ENCODE measurements around the gene ZBTB20. TPM values are rescaled to one million over a fixed set of nuclear protein-coding genes. Genes with fewer than 3 reads are reported as not detected.

Gene ZBTB20
- total RNA-seq, 1 experiment from 2014 or later = 10.7 TPM

DNA sequence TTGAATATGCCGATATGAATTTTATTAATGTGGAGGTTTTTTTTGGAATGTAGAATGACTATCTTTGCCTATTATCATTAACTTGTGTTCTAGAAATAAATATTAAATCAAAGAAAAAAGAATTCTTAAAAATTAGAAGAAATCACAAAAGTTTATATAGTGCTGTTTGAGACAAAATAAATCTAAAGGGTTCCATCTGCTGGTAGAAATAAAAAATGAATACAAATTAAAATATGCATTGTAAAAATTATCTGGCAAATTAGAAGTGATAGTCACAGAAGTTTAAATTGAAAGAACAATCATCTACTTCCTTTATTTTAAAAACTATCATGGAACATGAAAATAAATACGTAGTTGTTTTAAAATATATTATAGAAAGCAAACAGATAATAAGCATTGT, 22.7 kb upstream of the ZBTB20 start:
- Mint-ChIP-seq H3K27ac (ENCODE audit: low read depth, unreplicated experiment) (no peak overlapping the region), H3K36me3 (ENCODE audit: insufficient read depth, unreplicated experiment) (no peaks in the 10 kb centered on the region), H3K4me1 (ENCODE audit: insufficient read depth, unreplicated experiment) (no peaks in the 10 kb centered on the region), H3K9me3 (ENCODE audit: unreplicated experiment) (no peaks in the 10 kb centered on the region), H3K4me3 (ENCODE audit: unreplicated experiment) (no peak overlapping the region), H3K27me3 (ENCODE audit: insufficient read depth, unreplicated experiment) (no peaks in the 10 kb centered on the region)
- BruUV-seq (replicated peaks) = no TSS peak
- intact Hi-C loops (cut with micrococcal nuclease) = loop anchor here (1.0 to 5.0 kb wide), 5 partner anchors 78 to 808 kb away; no protein-coding TSS in a partner anchor
- DNase-seq (ENCODE audit: unreplicated experiment) = no peak
- POLR2A ChIA-PET = interaction anchor here (0.6 kb wide), 1 partner anchor 690 kb away, joined by 4 read pairs; no protein-coding TSS in a partner anchor
- CTCF ChIA-PET = interaction anchor here (0.5 to 7.1 kb wide), 12 partner anchors 10 to 1385 kb away, joined by 3 to 70 read pairs (median 6); no protein-coding TSS in a partner anchor
- TF ChIP-seq, protein P1, sequence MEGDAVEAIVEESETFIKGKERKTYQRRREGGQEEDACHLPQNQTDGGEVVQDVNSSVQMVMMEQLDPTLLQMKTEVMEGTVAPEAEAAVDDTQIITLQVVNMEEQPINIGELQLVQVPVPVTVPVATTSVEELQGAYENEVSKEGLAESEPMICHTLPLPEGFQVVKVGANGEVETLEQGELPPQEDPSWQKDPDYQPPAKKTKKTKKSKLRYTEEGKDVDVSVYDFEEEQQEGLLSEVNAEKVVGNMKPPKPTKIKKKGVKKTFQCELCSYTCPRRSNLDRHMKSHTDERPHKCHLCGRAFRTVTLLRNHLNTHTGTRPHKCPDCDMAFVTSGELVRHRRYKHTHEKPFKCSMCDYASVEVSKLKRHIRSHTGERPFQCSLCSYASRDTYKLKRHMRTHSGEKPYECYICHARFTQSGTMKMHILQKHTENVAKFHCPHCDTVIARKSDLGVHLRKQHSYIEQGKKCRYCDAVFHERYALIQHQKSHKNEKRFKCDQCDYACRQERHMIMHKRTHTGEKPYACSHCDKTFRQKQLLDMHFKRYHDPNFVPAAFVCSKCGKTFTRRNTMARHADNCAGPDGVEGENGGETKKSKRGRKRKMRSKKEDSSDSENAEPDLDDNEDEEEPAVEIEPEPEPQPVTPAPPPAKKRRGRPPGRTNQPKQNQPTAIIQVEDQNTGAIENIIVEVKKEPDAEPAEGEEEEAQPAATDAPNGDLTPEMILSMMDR (IDR thresholded peaks at IDR 0.05; ENCODE audit: unreplicated experiment) = peak; percentile 30

DNA sequence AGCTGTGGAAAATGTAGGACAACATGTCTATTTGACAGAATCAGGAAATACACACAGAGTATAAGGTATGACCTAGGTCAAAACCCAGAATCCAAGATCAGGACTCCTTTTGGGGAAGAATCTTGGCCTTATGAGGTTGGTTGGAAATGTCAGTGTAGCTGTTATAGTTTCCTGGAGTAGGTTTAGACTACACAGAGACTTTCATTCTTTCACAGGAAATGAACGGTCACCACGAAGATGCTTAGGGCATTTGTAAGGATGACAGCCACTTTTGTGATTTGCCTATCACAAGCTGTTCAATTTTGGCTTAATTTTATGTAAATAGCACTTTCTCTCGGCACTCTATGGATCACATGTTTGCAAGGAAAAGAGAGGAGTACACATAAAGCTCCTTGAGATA, 18.6 kb upstream of the ZBTB20 start:
- Mint-ChIP-seq H3K36me3 (ENCODE audit: insufficient read depth, unreplicated experiment) (no peaks in the 10 kb centered on the region), H3K27ac (ENCODE audit: low read depth, unreplicated experiment) (no peak overlapping the region), H3K4me3 (ENCODE audit: unreplicated experiment) (no peak overlapping the region), H3K4me1 (ENCODE audit: insufficient read depth, unreplicated experiment) (no peaks in the 10 kb centered on the region), H3K27me3 (ENCODE audit: insufficient read depth, unreplicated experiment) (no peaks in the 10 kb centered on the region), H3K9me3 (ENCODE audit: unreplicated experiment) (no peaks in the 10 kb centered on the region)
- POLR2A ChIA-PET = interaction anchor here (0.7 to 1.7 kb wide), 3 partner anchors 20 to 71 kb away, joined by 3 to 4 read pairs (median 4); no protein-coding TSS in a partner anchor
- no peak for DNase-seq (ENCODE audit: unreplicated experiment)
- CTCF ChIA-PET = interaction anchor here (0.5 to 7.1 kb wide), 8 partner anchors 22 to 803 kb away, joined by 3 to 70 read pairs (median 4); no protein-coding TSS in a partner anchor
- intact Hi-C loops (cut with micrococcal nuclease) = loop anchor here (5.0 kb wide), 2 partner anchors 783 to 803 kb away; no protein-coding TSS in a partner anchor
- TF ChIP-seq, protein P1 (IDR thresholded peaks at IDR 0.05; ENCODE audit: unreplicated experiment) = no peak
- no TSS peak for BruUV-seq (replicated peaks)

DNA sequence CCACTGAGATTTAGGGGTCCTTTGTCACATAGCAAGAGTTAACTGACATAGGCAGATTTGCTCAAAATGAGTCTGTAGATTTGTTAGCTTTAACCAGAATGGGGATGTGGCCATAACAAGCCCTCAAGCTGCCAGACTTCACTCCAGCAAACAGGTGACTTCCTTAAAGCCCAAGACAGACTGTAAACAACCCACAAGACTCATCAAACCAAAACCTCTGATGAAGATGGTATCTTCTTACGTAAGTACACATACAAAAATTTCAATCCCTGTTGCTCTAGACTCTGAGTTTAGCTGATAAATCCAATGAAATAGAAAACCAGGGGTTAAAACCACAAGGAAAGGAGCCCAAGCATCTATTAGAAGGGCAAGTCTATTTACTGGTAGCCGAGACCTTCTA, 18.2 kb upstream of the ZBTB20 start:
- TF ChIP-seq, protein P1 (IDR thresholded peaks at IDR 0.05; ENCODE audit: unreplicated experiment) = no peak
- Mint-ChIP-seq H3K4me3 (ENCODE audit: unreplicated experiment) (no peak overlapping the region), H3K4me1 (ENCODE audit: insufficient read depth, unreplicated experiment) (no peaks in the 10 kb centered on the region), H3K9me3 (ENCODE audit: unreplicated experiment) (no peaks in the 10 kb centered on the region), H3K27me3 (ENCODE audit: insufficient read depth, unreplicated experiment) (no peaks in the 10 kb centered on the region), H3K27ac (ENCODE audit: low read depth, unreplicated experiment) (no peak overlapping the region), H3K36me3 (ENCODE audit: insufficient read depth, unreplicated experiment) (no peaks in the 10 kb centered on the region)
- DNase-seq (ENCODE audit: unreplicated experiment) = no peak
- intact Hi-C loops (cut with micrococcal nuclease) = loop anchor here (5.0 kb wide), 2 partner anchors 783 to 803 kb away; no protein-coding TSS in a partner anchor
- BruUV-seq (replicated peaks) = no TSS peak
- ChIA-PET CTCF (interaction anchor here (0.5 to 7.1 kb wide), 8 partner anchors 12 to 531 kb away, joined by 3 to 70 read pairs (median 4); no protein-coding TSS in a partner anchor), POLR2A (interaction anchor here (0.7 to 4.6 kb wide), 3 partner anchors 18 to 71 kb away, joined by 3 to 43 read pairs (median 4); partner anchors contain the start of gene ZBTB20)

DNA sequence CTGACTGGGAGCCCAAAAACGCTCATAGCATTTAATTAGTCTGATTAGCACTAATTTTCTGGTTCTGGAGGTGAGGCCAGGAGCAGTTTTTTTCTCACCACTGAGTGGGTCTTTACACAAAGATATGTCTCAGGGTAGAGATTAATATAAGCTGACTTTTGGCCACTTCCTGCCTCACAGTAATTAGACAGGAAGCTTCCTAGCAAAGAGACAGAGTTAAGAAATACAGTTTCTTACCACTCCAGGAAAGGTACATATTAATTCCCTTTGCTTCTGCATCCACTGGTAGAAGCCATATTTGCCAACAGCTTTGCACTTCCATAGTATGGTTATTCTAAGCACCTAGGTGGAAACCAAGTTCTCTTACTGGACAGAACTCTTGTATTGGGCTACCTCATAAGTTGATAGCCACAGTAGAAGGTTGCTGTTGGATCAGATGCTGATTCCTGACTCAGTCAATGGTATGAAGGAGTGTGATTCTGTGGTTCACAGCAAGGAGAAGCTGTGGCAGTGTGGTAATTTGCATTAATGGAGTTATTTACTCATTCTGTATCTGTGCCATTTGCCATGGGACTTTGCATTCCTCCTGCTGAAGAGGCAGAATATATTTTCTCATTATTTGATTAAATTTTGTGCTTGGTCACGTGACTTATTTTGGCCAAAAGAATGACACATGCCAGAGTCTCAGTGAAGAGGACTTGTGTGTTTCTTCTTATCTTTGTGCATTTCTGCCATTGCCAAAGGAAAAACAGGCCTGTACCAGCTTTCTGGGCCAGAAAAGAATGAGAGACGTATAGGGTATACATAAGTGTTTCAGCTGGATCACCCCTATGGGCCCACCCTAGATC, 17.5 kb upstream of the ZBTB20 start:
- CTCF ChIA-PET = interaction anchor here (0.6 to 7.1 kb wide), 10 partner anchors 12 to 778 kb away, joined by 3 to 70 read pairs (median 4); no protein-coding TSS in a partner anchor
- DNase-seq (ENCODE audit: unreplicated experiment) = no peak
- no TSS peak for BruUV-seq (replicated peaks)
- H3K4me1 Mint-ChIP-seq (ENCODE audit: insufficient read depth, unreplicated experiment) = no peaks in the 10 kb centered on the region
- no peaks in the 10 kb centered on the region for H3K36me3 Mint-ChIP-seq (ENCODE audit: insufficient read depth, unreplicated experiment)
- H3K27me3 Mint-ChIP-seq (ENCODE audit: insufficient read depth, unreplicated experiment) = no peaks in the 10 kb centered on the region
- intact Hi-C loops (cut with micrococcal nuclease) = loop anchor here (5.0 kb wide), 2 partner anchors 782 to 802 kb away; no protein-coding TSS in a partner anchor
- H3K9me3 Mint-ChIP-seq (ENCODE audit: unreplicated experiment) = no peaks in the 10 kb centered on the region
- H3K4me3 Mint-ChIP-seq (ENCODE audit: unreplicated experiment) = no peak overlapping the region
- H3K27ac Mint-ChIP-seq (ENCODE audit: low read depth, unreplicated experiment) = no peak overlapping the region
- TF ChIP-seq, protein P1 (IDR thresholded peaks at IDR 0.05; ENCODE audit: unreplicated experiment) = no peak
- POLR2A ChIA-PET = interaction anchor here (1.5 to 4.6 kb wide), 2 partner anchors 18 to 65 kb away, joined by 4 to 43 read pairs; partner anchors contain the start of gene ZBTB20

Data from MCF 10A (cell line).